Smooth muscle cell (in vitro differentiated cells): Measurements from ENCODE around the gene INHBC. TPM values are rescaled to one million over a fixed set of nuclear protein-coding genes. Genes with fewer than 3 reads are reported as not detected.
"Not testable (repeated sequence)": the region's sequence is repeated elsewhere in the genome, so short reads cannot be mapped to it uniquely, and the experiment has no call there.

ENCODE experiments used
- DNase-seq: peaks from one replicate; lab custom pipeline; 2025; ENCODE audit not compliant: unreplicated experiment; lab: John Stamatoyannopoulos, UW
- H2AFZ ChIP-seq: fragments of 200-600 bp; sonication (generic); 2 replicates; pipeline ENCODE4 v1.6.0; 2016; ENCODE audit warnings: antibody characterized with exemption, low read depth, mild to moderate bottlenecking
- H3F3A ChIP-seq: fragments of 200-600 bp; sonication (generic); 2 replicates; pipeline ENCODE4 v1.6.0; 2017; ENCODE audit warnings: antibody characterized with exemption, low read depth
- H3K27ac ChIP-seq: fragments of 200-600 bp; sonication (generic); 2 replicates; pipeline ENCODE4 v1.5.1; 2016; ENCODE audit warnings: low read depth, mild to moderate bottlenecking
- H3K27me3 ChIP-seq: fragments of 200-600 bp; sonication (generic); 2 replicates; pipeline ENCODE4 v1.6.1; 2016; ENCODE audit warnings: low read depth, mild to moderate bottlenecking
- H3K36me3 ChIP-seq: fragments of 200-600 bp; sonication (generic); 2 replicates; pipeline ENCODE4 v1.5.1; 2016; ENCODE audit warnings: low read depth
- H3K4me1 ChIP-seq: fragments of 200-600 bp; sonication (generic); 2 replicates; pipeline ENCODE4 v1.5.1; 2016; ENCODE audit warnings: low read depth
- H3K4me2 ChIP-seq: fragments of 200-600 bp; sonication (generic); 2 replicates; pipeline ENCODE4 v1.6.0; 2016; ENCODE audit warnings: mild to moderate bottlenecking
- H3K4me3 ChIP-seq: fragments of 200-600 bp; sonication (generic); 2 replicates; pipeline ENCODE4 v1.5.1; 2016; ENCODE audit warnings: mild to moderate bottlenecking
- H3K79me2 ChIP-seq: fragments of 200-600 bp; sonication (generic); 2 replicates; pipeline ENCODE4 v1.6.0; 2016; ENCODE audit warnings: low read depth, mild to moderate bottlenecking
- H3K9ac ChIP-seq: fragments of 200-600 bp; sonication (generic); 2 replicates; pipeline ENCODE4 v1.6.0; 2016; ENCODE audit warnings: low read depth
- H3K9me3 ChIP-seq: fragments of 200-600 bp; sonication (generic); replicated peaks from 2 replicates; pipeline ENCODE4 v1.5.1; 2016; ENCODE audit warnings: low read depth
- H4K20me1 ChIP-seq: fragments of 200-600 bp; sonication (generic); 2 replicates; pipeline ENCODE4 v1.6.0; 2016; ENCODE audit warnings: low read depth
- CTCF ChIP-seq: fragments of 200-600 bp; sonication (generic); IDR thresholded peaks from 2 replicates; pipeline ENCODE4 v1.5.1; 2017; ENCODE audit warnings: borderline replicate concordance, mild to moderate bottlenecking, antibody characterized with exemption; ENCODE audit not compliant: insufficient read depth, poor library complexity, severe bottlenecking
- WGBS: methylation state at CpG from one replicate; pipeline ENCODE4 v1.1.7; 2016; ENCODE audit warnings: low lambda C conversion rate; 5-methylcytosine and 5-hydroxymethylcytosine counted together
- polyA plus RNA-seq: library from polyadenylated mRNA; unstranded; fragments of >200 nt; fragmentation: Nextera tagmentation; extraction: Ambion mirVana; gene quantifications from 2 replicates; pipeline ENCODE4 v1.2.1, GENCODE V29; 2016
- total RNA-seq: library from RNA; depleted of rRNA; stranded (reverse); fragments of >200 nt; gene quantifications from 2 replicates; pipeline ENCODE4 v1.2.3, GENCODE V29; 2014

INHBC gene
- total and polyA plus RNA-seq, 2 experiments from 2014 or later, result 0.42 TPM; not detected in 1

GRCh38 chr12:57441846-57442427 is 7.4 kb downstream of the INHBC start:
- Histone ChIP-seq H2AFZ (no peak overlapping the region), H3K9me3 (no peaks in the 10 kb centered on the region), H3K4me1 (no peaks in the 10 kb centered on the region), H3K27me3 (no peaks in the 10 kb centered on the region), H4K20me1 (no peaks in the 10 kb centered on the region), H3K4me2 (no peak overlapping the region), H3K27ac (no peak overlapping the region), H3K36me3 (no peaks in the 10 kb centered on the region), H3F3A (no peaks in the 10 kb centered on the region), H3K79me2 (no peaks in the 10 kb centered on the region), H3K9ac (no peak overlapping the region), H3K4me3 (no peak overlapping the region)
- no peak for TF ChIP-seq CTCF
- DNase-seq, result no peak
- WGBS, result 82% methylated on average over 1 of the region's 1 CpG

GRCh38 chr12:57444337-57444736 is 9.8 kb downstream of the INHBC start:
- 83% methylated on average over 6 of the region's 6 CpGs for WGBS
- not testable (repeated sequence) for H3K9ac ChIP-seq, H4K20me1 ChIP-seq, H3K4me1 ChIP-seq, H3K9me3 ChIP-seq, H3F3A ChIP-seq, H3K4me3 ChIP-seq, H3K36me3 ChIP-seq, H3K27ac ChIP-seq, H3K79me2 ChIP-seq, H3K27me3 ChIP-seq, H3K4me2 ChIP-seq, DNase-seq, H2AFZ ChIP-seq

GRCh38 chr12:57444744-57445143 is 10.2 kb downstream of the INHBC start:
- H3K4me1 ChIP-seq, result no peaks in the 10 kb centered on the region
- no peaks in the 10 kb centered on the region for H3K9me3 ChIP-seq
- 83% methylated on average over 5 of the region's 5 CpGs for WGBS
- no peak overlapping the region for H3K4me2 ChIP-seq
- no peaks in the 10 kb centered on the region for H3F3A ChIP-seq
- DNase-seq, result no peak
- no peaks in the 10 kb centered on the region for H3K79me2 ChIP-seq
- no peaks in the 10 kb centered on the region for H3K27me3 ChIP-seq
- no peak overlapping the region for H3K9ac ChIP-seq
- no peaks in the 10 kb centered on the region for H3K36me3 ChIP-seq
- H3K4me3 ChIP-seq, result no peak overlapping the region
- no peaks in the 10 kb centered on the region for H4K20me1 ChIP-seq
- no peak for TF ChIP-seq CTCF
- no peak overlapping the region for H3K27ac ChIP-seq
- H2AFZ ChIP-seq, result no peak overlapping the region

GRCh38 chr12:57446292-57446960 is 11.8 kb downstream of the INHBC start:
- Histone ChIP-seq H3K4me1 (no peaks in the 10 kb centered on the region), H3K27ac (no peak overlapping the region), H3K9ac (no peak overlapping the region), H2AFZ (no peak overlapping the region), H3K4me2 (no peak overlapping the region), H4K20me1 (no peaks in the 10 kb centered on the region), H3K36me3 (no peaks in the 10 kb centered on the region), H3K27me3 (no peaks in the 10 kb centered on the region), H3K79me2 (no peaks in the 10 kb centered on the region), H3K4me3 (no peak overlapping the region), H3K9me3 (no peaks in the 10 kb centered on the region), H3F3A (no peaks in the 10 kb centered on the region)
- no peak for DNase-seq
- 98% methylated on average over 6 of the region's 6 CpGs for WGBS
- TF ChIP-seq CTCF, result no peak
